Parathyroid adenoma (tissue), 2 donors: ENCODE results near the gene LCN9.

Experiments used
- H2AFZ ChIP-seq: fragments of 300-600 bp; sonication (generic); one replicate; pipeline ENCODE4 v1.7.0; 2017; ENCODE audit warnings: antibody characterized with exemption, mild to moderate bottlenecking
- H3K27ac ChIP-seq: fragments of 300-600 bp; sonication (generic); one replicate; pipeline ENCODE4 v1.7.0; 2017
- H3K27me3 ChIP-seq: fragments of 300-600 bp; sonication (generic); one replicate; pipeline ENCODE4 v1.7.0; 2017; ENCODE audit warnings: low read length; ENCODE audit not compliant: control insufficient read depth, insufficient read depth
- H3K36me3 ChIP-seq: fragments of 300-600 bp; sonication (generic); one replicate; pipeline ENCODE4 v1.7.0; 2017; ENCODE audit warnings: low read length; ENCODE audit not compliant: control insufficient read depth, insufficient read depth
- H3K4me1 ChIP-seq: fragments of 300-600 bp; sonication (generic); one replicate; pipeline ENCODE4 v1.7.0; 2017; ENCODE audit warnings: control low read depth
- H3K4me2 ChIP-seq: fragments of 300-600 bp; sonication (generic); one replicate; pipeline ENCODE4 v1.7.0; 2017; ENCODE audit warnings: low read length
- H3K4me3 ChIP-seq: fragments of 300-600 bp; sonication (generic); one replicate; pipeline ENCODE4 v1.7.0; 2017; ENCODE audit warnings: low read depth, low read length
- H3K79me2 ChIP-seq: fragments of 300-600 bp; sonication (generic); one replicate; pipeline ENCODE4 v1.7.0; 2017; ENCODE audit warnings: control low read depth
- H3K9ac ChIP-seq: fragments of 300-600 bp; sonication (generic); one replicate; pipeline ENCODE4 v1.7.0; 2017; ENCODE audit warnings: mild to moderate bottlenecking
- H3K9me3 ChIP-seq: fragments of 300-600 bp; sonication (generic); one replicate; pipeline ENCODE4 v1.7.0; 2017; ENCODE audit warnings: low read length; ENCODE audit not compliant: control insufficient read depth
- CTCF ChIP-seq: fragments of 300-600 bp; sonication (generic); IDR thresholded peaks from one replicate; pipeline ENCODE4 v1.7.0; 2017; ENCODE audit warnings: antibody characterized with exemption, mild to moderate bottlenecking
- donor health status: primary hyperparathyroidism.

The LCN9 gene

GRCh38 chr9:135680056-135680455 lies 16.9 kb downstream of the LCN9 start:
- Histone ChIP-seq H3K9ac (no peak overlapping the region), H2AFZ (no peak overlapping the region), H3K4me1 (no peaks in the 10 kb centered on the region), H3K36me3 (no peaks in the 10 kb centered on the region), H3K9me3 (no peaks in the 10 kb centered on the region), H3K4me2 (no peak overlapping the region), H3K79me2 (no peaks in the 10 kb centered on the region), H3K27me3 (peaks cover 2% of the 10 kb centered on the region), H3K4me3 (no peak overlapping the region), H3K27ac (no peak overlapping the region)
- no peak for TF ChIP-seq CTCF

DNA sequence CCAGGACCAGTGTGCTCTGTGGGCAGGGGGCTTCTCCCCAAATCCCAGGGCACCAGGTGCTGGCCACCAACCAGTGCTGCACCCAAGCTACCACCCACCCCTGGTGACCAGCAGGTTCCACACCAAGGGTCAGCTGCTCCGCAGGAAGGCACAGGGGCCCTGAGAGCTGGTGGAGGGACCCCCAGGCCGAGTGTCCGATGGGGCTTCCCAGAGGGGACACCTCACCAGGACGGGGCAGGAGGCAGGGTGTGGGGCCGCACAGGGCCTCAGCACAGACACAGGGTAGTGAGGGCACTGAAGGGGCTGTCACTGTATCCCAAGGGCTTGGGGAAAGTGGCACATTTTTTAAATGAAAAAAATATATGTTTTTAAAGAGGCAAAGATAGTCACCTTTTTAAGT lies 18.1 kb downstream of the LCN9 start:
- Histone ChIP-seq H3K9ac (no peak overlapping the region), H2AFZ (no peak overlapping the region), H3K79me2 (no peaks in the 10 kb centered on the region), H3K4me1 (no peaks in the 10 kb centered on the region), H3K36me3 (no peaks in the 10 kb centered on the region), H3K27ac (no peak overlapping the region), H3K27me3 (peaks cover 2% of the 10 kb centered on the region), H3K4me3 (no peak overlapping the region), H3K4me2 (no peak overlapping the region), H3K9me3 (no peaks in the 10 kb centered on the region)
- TF ChIP-seq CTCF, result no peak

DNA sequence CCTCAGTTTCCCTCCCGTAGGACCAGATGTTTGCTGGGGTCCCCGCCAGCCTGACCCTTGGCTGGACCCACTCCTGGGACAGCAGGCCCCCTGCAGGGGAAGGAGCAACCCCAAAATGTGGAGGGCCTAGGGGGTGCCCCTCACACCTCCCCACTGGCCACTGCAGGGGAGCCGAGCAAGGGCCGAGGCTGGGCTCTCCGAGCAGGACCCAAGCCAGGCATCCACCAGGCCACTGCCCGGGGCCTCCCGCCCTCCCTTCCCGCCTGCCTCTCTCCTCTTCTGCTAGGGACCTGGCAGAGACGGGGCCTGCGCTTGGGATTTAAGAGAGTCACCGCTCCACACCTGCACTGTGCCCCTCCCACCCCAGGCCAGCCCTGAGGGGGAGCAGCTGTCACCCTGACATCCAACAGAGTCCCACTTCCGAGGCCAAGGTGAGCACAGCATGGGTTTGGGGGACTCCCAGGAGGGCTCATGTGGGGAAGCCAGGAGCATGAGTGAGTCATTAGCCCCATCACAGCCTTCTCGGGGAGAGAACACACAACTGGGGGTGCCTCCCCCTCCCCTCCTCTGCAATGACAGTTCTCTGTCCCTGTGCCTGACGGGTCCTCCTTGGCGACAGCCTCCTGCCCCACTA lies 20.4 kb downstream of the LCN9 start:
- Histone ChIP-seq H3K4me2 (no peak overlapping the region), H3K27me3 (peaks cover 2% of the 10 kb centered on the region), H3K9me3 (no peaks in the 10 kb centered on the region), H2AFZ (no peak overlapping the region), H3K27ac (no peak overlapping the region), H3K4me3 (no peak overlapping the region), H3K9ac (no peak overlapping the region), H3K79me2 (no peaks in the 10 kb centered on the region), H3K36me3 (no peaks in the 10 kb centered on the region), H3K4me1 (no peaks in the 10 kb centered on the region)
- no peak for TF ChIP-seq CTCF

DNA sequence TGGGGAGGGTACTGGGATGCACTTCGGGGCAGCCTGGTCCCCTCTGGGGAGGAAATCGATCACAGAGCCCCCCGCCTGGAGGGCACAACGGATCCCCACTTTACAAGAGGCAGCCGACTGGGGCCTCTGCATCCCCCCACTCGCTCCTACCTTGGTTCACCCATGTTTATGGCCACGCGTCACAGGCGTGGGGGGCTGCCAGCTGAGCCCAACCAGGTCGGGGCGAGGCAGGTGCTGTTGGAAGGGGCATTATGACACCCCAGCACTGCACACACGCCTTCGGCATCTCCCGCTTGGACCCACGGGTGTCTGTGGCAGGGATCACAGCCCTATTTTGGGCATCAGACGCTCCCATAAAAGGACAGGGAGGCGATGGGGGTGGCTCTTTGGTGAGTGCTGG lies 21.6 kb downstream of the LCN9 start:
- Histone ChIP-seq H2AFZ (no peak overlapping the region), H3K9me3 (no peaks in the 10 kb centered on the region), H3K27me3 (peaks cover 2% of the 10 kb centered on the region), H3K4me2 (no peak overlapping the region), H3K79me2 (no peaks in the 10 kb centered on the region), H3K36me3 (no peaks in the 10 kb centered on the region), H3K27ac (no peak overlapping the region), H3K4me3 (no peak overlapping the region), H3K4me1 (no peaks in the 10 kb centered on the region), H3K9ac (no peak overlapping the region)
- TF ChIP-seq CTCF, result no peak

DNA sequence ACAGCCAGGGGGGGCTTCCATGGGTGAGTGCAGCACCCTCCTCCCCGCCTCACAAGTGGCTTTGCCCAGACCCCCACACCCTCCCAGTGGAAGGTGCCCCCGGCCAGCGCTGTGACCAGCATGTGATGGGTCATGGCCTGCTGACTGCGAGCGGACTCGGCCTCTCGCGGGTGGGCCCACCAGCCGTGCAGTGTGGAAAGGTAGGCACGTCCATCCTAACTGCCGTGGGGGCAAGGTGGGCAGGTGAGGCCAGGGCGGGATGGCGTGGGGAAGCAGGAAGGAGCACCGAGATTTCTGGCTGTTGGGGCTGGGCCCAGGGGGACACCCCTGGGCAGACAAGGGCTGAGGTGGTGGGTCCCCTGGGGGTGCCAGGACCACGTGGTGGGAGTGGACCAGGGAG lies 24.1 kb downstream of the LCN9 start:
- Histone ChIP-seq H3K79me2 (no peaks in the 10 kb centered on the region), H3K27ac (no peak overlapping the region), H2AFZ (no peak overlapping the region), H3K4me1 (no peaks in the 10 kb centered on the region), H3K36me3 (no peaks in the 10 kb centered on the region), H3K9ac (no peak overlapping the region), H3K4me3 (no peak overlapping the region), H3K27me3 (peaks cover 2% of the 10 kb centered on the region), H3K4me2 (no peak overlapping the region), H3K9me3 (no peaks in the 10 kb centered on the region)
- TF ChIP-seq CTCF, result no peak
